ENCODE measurements around the gene NCR3LG1.

Gene NCR3LG1, protein sequence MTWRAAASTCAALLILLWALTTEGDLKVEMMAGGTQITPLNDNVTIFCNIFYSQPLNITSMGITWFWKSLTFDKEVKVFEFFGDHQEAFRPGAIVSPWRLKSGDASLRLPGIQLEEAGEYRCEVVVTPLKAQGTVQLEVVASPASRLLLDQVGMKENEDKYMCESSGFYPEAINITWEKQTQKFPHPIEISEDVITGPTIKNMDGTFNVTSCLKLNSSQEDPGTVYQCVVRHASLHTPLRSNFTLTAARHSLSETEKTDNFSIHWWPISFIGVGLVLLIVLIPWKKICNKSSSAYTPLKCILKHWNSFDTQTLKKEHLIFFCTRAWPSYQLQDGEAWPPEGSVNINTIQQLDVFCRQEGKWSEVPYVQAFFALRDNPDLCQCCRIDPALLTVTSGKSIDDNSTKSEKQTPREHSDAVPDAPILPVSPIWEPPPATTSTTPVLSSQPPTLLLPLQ

DNA sequence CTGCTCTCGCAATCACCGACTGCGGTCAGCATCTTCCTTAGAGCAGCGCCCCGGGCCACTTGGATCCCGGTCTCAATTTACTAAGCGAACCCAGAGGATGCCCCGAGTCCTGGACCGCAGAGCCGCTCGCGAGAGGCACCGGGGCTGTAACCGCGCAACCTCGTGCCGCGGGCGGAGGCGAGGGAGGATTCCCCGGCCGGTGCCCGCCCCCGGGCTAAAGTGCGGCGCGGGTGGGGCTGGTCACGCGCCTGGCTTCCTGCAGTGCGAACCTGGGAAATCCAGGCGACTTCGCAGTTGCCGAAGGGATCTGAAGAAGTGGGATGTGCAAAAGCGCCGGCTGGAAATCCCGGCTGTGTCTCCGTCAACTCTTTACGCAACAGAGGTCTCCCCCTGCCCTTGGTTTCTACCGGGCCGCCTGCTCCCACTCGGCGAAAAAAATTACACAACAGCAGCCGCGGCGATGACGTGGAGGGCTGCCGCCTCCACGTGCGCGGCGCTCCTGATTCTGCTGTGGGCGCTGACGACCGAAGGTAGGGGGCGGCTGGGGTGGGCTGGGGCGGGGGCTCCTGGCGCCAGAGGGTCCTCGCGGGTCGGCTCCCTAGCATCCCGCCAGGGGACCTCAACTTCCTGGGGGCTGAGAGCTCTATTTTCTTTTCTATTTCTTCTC is at the start of gene NCR3LG1:
Gene NCR3LG1 (plus strand): TSS at position 291 of the 667 bp plus-strand sequence. CDS start 170 bp downstream, at position 461.
- no peak for DNase-seq (ENCODE audit: low read depth)

- DNase-seq (ENCODE audit: low read depth) = no peak
These were observed 38.0 kb upstream of the NCR3LG1 start for GRCh38 chr11:17313349-17314231.

GRCh38 chr11:17314232-17314547 is 37.4 kb upstream of the NCR3LG1 start:
- DNase-seq (ENCODE audit: low read depth) = peak; percentile 33

- DNase-seq (ENCODE audit: low read depth) = no peak
These were observed 36.6 kb upstream of the NCR3LG1 start for GRCh38 chr11:17314904-17315426.

- DNase-seq (ENCODE audit: low read depth) = no peak
These were observed 22.6 kb upstream of the NCR3LG1 start for GRCh38 chr11:17328871-17329494.

GRCh38 chr11:17331669-17332068 is 19.9 kb upstream of the NCR3LG1 start:
- no peak for DNase-seq (ENCODE audit: low read depth)

GRCh38 chr11:17333799-17334586 is 17.6 kb upstream of the NCR3LG1 start:
- DNase-seq (ENCODE audit: low read depth) = no peak

DNA sequence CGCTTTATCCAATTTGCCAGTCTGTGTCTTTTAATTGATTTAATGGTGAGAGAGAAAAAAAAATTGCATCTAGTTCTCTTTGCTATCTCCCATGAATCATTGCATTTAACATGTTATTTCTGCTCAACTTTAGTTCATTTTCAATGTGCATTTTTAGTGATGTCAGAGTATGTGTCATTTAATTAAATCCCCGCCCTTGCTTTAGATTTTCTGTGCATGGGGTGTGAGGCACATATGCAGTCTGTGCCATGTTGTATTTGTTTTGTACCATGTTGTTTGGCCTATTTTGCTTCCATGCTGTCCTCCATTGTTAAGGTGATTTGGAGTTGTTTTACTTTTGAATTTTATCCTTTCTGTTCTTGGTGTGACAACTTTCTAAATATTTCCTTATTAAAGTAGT is 8.3 kb upstream of the NCR3LG1 start:
- DNase-seq (ENCODE audit: low read depth) = no peak

DNA sequence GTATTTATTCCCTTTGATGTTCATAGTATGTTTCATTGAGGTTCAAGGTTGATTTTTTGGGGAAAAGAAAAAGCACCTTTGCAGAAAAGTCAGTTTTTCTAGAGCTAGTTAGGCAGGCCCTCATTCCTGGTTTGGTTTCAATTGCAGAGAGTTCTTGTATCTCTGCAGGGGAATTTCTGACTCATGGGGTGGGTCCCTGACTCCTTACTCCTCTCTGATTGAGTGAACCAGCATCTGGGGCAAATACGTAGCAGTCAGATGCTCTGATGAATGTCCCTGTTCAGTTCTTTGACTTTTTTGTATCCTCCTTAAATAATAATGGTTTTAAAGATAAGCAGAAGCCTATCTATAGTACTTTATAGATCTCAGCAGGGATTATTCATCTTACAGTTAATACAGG is 7.7 kb upstream of the NCR3LG1 start:
- DNase-seq (ENCODE audit: low read depth) = no peak

DNA sequence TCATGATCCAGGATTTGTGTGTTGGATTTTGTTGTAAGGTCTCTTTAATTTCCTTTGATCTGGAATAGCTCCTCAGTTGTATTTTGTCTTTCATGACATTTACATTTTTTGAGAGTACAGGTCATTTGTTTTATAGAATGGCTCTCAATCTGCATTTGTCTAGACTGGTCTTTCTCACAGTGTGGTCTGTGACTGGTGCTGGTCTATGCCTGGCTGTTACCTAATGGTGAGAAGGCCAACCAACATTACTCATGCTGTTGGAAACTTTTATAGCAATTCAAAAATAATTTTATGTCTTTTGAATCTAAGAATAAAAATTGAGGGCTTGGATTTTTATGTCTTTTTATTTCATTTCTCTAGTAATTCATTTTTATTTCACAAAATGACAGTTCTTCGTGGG is 3.9 kb upstream of the NCR3LG1 start:
- no peak for DNase-seq (ENCODE audit: low read depth)

- DNase-seq (ENCODE audit: low read depth) = no peak
These were observed 987 bp upstream of the NCR3LG1 start for GRCh38 chr11:17350455-17351171.

GRCh38 chr11:17351172-17351509 is 459 bp upstream of the NCR3LG1 start:
- DNase-seq (ENCODE audit: low read depth) = no peak

DNA sequence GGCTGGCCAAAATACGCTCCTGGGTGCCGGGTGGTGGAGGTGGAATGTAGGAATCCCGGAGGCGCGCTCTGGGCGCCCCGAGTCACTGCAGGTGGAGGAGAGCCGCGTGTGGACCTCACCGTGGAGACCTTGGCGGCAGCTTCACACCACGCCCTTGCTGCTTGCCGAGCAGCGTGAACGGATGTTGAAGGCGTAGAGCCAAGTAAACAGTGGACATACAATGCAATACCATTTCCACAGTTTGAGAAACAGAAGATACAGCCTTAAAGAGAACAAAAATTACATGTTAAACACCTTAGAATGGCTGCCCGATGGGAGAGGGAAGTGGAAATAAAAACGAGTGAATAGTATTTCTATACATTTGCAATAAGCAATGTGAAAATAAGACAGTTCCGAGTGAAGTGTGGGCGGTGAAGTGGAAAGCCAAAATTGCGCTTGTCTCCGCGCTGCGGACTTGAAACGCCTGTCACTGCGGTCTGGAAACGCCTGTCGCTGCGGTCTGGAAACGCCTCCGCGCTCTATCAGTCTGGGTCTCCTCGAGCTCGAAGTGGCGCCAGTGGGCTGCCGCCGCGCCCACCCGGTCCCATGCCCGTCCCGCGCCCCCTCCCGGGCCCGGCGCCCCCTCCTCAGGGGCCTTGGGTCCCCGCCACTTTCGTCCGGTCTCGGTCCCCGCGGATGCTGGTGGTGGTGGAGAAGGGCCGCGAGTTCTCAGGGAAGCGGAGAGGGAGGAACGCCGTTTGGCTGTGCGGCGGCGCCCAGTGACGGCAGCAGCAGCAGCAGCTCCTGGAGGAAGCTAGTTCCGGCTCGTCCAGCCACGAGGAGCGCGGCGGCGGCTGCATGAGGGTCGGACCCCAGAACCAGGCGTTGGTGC is 1.6 kb downstream of the NCR3LG1 start:
- DNase-seq (ENCODE audit: low read depth) = peak; percentile 57

DNA sequence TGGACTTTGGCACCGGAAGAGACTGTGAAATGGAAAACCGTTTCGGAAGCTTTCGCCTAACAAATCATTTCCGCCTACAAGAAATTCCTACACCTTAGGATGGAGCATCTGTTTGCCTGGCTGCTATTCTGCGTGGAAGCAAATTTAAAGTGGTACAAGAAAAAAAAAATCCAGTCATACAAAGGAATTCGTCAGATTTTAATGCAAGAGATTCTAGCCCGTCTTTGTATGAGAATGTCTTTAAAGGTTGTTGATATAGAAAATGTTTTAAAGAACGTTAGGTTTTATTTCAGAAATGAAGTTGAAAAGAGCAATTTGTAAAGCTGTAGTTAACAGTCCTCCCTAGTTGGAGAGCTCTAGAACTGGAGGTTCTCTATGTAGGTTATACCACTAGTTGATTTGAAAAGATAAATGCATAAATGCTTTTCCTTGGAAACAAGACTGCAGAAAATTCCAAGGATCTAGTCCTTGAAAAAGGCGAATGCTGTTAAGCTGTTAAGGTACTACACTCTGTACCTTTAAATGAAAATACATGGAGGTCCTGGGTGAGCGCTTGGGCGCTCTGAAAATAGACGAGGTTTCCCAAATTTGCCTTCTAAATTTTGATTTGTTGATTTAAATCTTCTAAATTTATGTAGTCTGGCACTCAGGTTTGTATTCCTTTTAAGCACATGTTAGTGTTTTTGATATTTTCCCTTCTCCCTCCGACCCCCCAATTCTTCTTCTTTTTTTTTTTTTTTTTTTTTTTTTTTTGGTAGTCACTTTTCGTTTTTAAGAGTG is 2.4 kb downstream of the NCR3LG1 start:
- no peak for DNase-seq (ENCODE audit: low read depth)

DNA sequence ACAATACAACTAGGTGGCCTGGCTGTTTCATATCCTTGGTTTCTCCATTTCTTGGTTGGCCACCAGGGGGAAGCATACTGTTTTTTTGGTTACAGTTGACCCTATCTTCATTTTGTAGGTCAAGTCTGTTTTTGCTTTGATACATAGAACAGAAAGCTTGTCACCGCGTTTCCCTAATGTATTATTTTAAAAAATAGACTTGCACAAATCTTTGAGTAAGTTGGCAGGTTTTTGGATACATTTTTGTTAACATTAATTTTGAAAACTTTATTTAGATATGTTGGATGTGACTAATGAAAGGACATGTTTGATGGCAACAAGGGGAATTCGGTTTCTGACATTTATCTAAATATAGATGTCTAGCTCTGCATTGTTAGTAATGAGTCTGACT is 3.0 kb downstream of the NCR3LG1 start:
- DNase-seq (ENCODE audit: low read depth) = no peak

GRCh38 chr11:17366495-17366894 is 14.9 kb downstream of the NCR3LG1 start:
- no peak for DNase-seq (ENCODE audit: low read depth)

- no peak for DNase-seq (ENCODE audit: low read depth)
These were observed 17.0 kb downstream of the NCR3LG1 start for GRCh38 chr11:17368551-17368950.

DNA sequence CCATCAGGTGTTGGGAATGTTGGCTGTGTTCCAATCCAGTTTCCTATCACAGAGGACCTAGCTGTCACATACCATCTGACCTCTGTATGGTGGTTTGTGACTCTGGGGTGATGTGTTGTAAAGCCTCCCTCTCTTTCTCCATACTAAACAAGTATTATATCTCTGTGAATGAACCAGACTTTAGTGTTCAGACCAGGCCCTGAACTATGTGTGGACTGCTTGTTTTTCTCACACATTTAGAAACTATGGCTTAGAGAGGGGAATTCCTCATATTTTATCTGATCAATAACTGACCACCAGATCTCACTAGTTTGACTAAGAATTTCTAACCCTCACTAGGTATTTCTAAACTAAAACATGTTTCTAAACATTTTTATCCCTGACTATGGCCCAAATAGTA is 17.5 kb downstream of the NCR3LG1 start:
- DNase-seq (ENCODE audit: low read depth) = no peak
